ENCODE measurements around the gene CRIM1.

CRIM1 gene

DNA sequence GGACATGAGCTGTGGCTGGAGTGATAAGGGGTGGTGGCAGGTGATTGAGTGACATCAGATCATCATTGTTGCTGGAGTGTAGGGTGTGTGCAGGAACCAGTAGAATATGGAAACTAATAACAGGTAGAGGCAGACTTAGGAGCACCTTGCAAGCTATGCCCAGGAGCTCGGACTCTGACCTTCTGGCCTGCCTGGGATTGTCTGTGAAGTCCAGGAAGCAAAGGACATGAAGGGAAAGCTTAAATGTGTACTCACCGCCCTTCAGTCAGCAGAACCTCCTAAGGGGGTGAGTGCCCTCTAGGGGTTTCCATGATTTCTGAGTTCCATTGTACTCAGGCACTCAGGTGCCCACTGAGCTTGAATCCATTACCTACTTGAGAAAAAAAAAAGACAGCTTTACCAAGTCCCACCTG lies 104.2 kb downstream of the CRIM1 start:
- DNase-seq (ENCODE audit: low read depth) = no peak

DNA sequence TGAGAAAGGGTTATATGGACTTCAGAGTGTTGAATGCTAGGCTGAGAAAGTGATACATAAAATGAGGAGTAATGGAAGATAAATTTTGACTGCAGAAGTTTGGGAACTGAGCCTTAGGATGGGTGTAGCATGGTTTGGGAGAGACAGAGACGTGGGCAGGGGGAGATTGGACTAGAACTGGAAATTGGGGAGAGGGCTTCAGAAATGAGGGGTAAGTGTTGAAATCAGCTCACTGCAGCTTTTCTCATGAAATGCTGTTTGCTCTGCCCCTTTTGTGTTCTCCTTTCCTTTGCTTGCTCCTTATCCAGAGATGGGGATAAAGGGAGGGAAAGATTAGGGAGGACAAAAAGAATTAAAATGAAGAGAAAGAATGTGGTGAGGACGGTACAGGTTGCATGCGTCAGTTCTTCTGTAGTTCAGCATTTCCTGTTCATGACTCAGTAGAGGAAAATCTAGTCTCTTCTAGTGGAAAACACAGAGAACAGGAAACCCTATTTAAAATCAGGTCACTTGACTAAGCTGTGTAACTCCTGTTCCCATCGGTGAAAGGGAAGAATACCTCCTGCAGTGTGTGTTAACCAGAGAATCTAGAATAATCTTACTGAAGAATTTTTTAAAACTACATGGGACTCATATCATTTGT lies 105.6 kb downstream of the CRIM1 start:
- DNase-seq (ENCODE audit: low read depth) = peak; percentile 95

DNA sequence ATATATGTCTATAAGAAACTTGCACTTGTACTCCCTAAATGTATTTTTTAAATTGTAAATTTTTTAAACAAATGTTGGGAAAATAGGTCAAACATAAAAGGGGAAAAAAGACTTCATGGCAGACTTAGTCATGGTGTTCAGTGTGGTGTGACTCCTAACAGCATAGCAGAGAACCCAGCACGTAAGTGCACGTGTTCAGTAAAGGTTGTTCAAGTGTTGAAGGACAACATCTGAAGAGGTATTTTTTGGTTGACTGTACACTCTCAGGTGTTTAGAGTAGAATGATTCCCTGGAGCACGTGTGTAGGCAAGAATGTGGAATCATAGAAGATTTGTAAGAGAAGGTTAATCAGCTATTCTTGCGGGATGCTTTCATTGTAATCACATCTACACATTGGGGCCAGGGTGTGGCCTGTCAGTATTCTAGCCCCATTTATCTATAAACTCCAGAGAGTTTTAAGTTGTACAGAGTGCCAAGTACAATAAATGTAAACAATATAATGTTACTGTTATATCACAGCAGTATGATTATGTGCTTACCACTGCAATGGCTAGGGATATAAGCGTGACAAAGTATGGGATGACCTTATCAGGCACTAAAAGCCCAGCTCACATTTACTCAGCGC lies 106.8 kb downstream of the CRIM1 start:
- no peak for DNase-seq (ENCODE audit: low read depth)

DNA sequence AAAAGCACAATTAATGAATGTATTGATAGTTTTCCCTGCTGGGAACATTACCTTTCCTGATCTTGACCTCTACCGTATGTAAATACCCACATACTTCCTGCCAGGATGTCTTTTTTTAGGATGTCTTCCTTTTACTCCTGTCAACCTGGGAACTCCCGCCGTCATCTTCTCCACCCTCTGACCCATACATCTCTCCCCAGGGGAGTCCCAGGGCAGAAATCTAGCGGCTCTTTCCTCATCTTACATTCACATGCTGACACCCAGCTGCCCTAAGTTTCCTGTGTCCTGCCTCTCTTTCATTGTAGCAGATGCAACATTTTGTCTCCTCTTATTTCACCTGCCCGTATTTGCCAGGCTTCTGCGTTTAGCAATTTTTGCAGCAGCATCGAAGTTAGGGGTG lies 107.8 kb downstream of the CRIM1 start:
- DNase-seq (ENCODE audit: low read depth) = no peak

DNA sequence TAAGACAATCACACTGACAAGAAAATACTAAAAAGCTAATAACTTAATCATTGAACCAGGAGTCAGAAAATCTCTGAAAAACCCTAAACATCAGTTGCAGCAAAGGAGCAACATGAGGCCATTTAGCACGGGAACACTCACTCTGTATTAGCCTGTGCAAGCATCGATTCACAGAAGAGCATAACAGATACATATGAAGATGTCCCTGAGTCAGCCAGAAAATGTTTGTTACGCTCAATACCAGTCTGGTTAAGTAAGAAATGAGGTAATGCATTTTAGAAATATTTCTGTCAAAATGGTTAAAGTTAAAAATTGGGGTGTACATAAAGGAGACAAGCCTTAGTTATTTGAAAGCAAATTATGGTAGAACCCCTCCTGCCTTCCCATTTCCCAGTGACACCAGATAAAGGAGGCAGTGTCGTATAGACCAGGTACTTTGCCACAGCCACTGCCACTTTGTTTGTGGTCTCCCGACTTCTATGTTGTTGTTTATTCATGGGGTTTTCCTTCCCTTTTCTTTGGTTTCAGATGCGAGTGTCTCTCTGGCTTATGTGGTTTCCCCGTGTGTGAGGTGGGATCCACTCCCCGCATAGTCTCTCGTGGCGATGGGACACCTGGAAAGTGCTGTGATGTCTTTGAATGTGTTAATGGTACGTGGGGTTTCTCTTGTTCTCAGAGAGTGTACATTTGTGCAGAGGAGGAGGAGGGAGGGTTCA lies 108.6 kb downstream of the CRIM1 start:
- no peak for DNase-seq (ENCODE audit: low read depth)

DNA sequence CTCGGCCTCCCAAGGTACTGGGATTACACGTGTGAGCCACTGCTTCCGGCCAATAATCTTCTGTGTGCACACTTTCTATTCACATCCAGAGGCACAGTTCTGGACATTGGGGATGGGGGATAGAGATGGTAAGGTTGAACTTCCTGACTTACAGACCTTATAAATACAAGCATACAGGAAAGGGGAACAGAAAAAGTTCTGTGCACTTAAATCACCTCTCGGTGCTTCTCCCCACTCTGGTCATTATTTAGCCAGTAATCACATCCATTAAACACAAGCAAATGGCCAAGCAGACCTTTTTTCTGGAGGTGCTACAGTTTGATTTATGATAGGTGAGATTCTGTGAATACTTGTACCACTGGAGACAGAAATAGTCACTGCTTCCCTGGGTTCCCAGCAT lies 110.6 kb downstream of the CRIM1 start:
- DNase-seq (ENCODE audit: low read depth) = no peak

DNA sequence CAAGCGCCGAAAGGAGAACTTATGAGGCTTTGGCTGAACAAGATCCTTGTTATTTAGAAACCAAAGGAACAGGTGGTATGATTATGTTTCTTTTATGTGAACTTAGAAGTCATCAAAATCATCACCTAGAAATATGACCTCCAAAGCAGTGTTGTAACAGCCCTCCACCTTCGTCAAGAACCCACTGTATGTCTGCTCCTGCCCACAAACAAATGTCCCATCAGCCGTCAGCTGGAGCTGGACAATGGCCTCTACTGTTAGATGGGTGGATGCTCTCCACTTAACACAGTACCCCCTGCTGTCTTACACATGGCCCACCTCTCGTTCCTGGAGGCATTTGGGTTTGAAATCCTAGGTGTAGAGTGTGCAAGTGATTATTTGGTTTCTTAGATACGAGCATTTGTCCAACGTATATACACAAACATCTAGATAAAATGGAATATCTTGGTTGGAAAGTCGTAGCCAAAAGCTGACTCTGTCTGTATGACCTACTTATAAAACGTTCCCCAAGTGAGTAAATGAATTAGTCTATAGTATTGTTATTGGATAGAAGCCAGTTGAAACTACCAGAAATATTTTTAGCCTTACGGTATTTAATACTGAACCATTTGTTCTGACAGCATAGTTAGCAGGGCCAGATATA lies 113.0 kb downstream of the CRIM1 start:
- no peak for DNase-seq (ENCODE audit: low read depth)

DNA sequence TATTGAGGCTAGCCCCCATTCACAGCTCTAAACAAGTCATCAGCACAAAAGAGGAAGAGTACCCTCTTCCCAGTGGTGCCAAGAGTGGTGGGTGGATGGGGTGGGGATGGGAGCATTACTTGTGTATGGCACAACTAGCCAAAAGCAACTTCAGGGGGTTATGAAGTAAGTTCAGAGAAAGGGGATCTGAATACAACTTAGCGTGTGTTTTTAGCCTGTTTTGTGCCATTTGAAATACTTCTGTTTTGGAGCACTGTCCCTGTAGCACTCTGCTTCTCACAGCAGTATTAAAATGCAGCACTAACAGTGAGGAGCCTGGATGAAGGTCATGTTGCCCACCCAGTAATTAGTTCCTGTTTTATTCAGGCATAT lies 113.5 kb downstream of the CRIM1 start:
- no peak for DNase-seq (ENCODE audit: low read depth)

DNA sequence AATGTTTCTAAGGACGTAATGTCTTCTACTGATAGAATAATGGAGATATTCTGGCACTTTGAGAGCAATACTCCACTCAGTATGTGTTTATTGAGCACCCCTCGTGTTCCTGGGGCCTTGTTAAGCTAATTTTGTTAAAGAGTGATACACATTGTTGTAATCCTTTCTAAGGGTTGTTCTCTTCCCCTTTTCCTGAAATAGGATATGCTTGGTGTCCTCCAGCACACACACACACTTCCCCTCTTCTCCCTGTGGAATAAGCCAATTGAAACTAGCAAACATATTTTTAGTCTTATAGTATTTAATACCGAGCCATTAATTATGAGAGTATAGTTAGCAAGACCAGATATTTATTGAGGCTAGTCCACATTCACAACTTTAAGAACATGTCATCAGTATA lies 114.1 kb downstream of the CRIM1 start:
- no peak for DNase-seq (ENCODE audit: low read depth)

DNA sequence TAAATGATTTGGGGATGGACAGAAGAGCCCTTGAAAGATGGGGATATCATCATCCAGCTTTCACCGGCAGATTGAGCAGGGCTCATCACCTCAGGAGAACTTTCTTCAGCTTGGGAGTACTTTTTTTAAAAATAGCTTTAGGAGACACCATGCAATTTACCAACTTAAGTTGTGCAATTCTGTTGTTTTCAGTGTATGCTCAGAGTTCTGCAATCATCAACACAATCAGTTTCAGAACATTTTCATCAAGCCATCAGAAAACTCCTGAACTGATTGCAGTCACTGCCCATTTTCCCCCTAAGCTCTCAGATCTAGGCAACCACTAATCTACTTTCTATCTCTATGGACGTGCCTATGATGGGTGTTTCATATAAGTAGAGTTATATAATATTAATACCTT lies 117.7 kb downstream of the CRIM1 start:
- DNase-seq (ENCODE audit: low read depth) = no peak

DNA sequence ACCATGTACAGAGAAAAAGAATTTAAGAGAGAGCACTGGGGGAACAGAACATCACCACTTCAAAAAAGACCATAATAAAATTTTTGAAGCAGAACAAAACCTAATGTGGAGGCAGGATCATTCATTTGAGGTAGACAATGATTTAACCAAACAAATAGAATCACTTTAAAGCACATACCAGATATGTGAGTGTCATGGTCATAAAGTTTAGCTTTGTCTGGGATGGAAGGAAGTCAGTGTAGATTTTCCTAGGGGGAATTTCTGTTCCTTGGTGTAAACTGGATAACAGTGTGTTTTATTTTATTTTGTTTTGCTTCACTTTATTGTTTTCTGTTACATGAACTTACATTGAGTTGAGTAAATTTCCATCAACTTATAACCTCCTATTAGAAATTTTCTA lies 120.8 kb downstream of the CRIM1 start:
- no peak for DNase-seq (ENCODE audit: low read depth)

DNA sequence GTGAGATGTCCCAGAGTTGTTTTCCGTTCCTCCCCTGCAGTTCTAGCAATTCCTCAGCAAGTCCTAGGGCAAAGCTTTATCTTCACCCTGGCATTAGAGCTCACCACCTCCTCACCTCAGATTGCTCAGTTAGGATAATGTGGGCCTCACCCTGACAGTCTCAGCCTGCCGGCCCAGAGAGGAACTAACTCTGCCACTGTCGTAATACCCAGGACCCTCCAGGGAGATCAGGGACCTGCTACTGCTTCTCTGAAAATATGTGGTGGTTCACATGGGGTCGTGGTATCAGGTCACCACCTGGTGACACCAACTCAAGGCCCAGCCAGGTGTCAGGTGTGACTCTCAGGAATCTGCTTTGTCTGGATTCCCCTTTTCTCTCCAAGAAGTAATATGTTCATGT lies 121.7 kb downstream of the CRIM1 start:
- DNase-seq (ENCODE audit: low read depth) = no peak

DNA sequence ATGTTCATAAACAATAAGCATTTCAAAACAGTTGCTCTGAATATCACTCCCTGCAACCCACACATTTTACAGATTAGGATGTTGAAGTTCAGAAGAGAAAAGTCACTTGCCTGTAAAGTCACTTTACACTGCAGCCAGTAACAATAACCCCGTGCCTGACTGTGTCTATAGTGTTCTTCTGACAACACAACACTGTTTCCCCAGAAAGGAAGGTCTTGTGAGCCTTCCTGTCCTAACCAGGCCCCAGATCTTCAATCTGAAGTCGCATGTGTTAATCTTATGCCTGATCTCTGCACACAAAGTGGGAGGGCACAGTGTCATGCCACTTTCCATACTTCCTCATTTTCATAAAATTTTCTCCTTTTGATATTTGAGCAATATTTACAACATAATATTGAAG lies 122.2 kb downstream of the CRIM1 start:
- DNase-seq (ENCODE audit: low read depth) = no peak

DNA sequence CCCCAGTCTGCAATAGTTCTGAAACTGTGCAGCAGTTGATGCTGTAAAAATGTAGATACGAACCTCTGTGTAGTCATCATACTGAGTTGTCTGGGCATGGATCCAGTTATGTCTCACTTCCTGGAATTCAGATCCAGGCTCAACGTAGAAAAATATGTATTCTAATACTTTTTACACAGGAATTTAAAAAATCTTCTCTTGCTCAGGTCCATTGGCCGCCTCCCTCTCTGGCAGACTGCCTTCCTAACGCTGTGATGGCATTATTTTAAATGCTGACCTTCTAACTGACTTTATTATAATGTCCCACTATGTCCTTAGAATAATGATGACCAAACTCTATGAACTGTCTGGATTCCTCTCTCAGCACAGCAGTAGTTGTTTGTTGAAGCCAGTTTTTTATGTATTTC lies 122.8 kb downstream of the CRIM1 start:
- DNase-seq (ENCODE audit: low read depth) = peak; percentile 88

DNA sequence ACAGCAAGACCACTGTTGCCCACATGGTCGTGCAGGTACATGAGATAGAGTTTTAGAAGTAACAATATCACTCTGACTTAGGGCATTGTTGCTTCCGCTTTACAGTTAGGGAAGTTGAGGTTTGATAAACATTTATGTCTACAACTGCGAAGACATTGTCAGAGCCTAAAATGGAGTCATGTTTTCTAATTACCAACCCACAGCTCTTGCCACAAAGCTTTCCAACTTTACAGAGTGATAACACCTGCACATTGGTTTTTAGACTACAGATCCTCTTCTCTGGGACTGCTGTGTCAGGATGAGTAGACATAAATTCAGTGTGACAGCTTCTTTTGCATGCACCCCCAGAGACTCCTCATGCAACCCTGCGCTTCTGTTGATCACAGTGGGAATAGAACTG lies 123.4 kb downstream of the CRIM1 start:
- no peak for DNase-seq (ENCODE audit: low read depth)

DNA sequence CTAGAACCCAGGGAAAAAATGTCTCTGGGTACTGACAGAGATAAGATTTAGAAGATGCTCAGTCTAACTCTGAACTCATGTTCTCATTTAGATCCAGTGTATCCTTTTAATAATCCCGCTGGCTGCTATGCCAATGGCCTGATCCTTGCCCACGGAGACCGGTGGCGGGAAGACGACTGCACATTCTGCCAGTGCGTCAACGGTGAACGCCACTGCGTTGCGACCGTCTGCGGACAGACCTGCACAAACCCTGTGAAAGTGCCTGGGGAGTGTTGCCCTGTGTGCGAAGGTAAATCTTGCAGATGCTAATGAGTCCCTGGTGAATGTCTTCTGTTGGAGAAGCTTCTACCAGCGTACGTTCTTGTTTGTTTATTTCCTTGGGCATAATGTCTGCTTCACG lies 123.8 kb downstream of the CRIM1 start:
- DNase-seq (ENCODE audit: low read depth) = no peak

DNA sequence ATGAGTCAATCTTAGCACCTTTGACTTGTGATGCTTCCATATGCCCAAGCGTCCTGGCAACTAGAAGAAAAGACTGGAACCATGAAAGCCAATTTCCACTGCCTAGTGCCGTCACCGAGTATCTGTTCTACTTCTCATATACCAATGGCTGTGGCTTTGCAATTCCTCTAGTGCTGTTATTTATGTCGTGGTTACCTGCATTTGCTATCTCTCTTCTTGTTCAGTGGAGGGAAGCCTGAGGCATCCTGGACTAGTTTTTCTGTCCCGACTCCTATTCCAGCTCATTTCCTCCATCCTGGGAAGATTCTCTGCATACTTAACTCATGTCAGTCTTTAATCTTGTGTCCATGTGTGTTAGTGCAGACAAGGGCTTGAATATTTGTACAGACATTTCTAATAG lies 124.5 kb downstream of the CRIM1 start:
- no peak for DNase-seq (ENCODE audit: low read depth)

DNA sequence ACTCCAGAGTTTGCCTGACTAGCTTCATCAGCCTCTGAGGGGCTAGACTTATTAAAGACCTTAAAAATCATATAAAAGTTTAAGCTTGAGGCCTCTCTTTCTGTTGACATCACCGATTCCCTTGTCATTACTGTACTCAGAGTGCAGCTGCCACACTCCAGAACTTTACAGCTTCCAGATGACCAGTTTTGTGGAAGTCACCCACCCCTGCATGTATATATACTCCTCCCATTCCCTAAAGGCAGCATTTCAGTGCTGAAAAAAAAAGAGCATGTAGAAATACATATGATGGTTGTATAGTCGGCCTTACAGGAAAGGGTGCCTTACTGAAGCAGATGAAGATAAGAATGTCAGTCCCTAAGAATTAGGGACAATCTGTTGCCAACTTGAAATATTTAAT lies 125.1 kb downstream of the CRIM1 start:
- DNase-seq (ENCODE audit: low read depth) = no peak

DNA sequence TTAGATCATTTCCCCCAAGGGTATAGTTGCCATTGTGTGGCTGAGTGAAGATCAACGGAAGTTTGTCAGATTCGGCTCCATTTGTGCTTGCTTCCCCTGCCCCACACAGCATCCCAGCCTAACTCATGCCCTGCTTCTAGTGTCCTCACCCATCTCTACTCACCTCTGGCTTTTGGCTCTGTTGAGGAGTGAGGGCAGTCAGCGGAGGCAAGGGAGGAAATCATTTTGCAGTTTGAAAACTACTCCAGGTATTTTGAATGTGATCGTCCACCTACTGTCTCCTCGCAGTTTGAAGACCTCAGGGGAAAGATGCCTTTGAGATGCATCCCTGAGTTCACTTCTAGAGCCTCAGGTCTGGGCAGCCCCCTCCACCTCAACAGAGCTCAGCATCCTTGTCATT lies 126.1 kb downstream of the CRIM1 start:
- no peak for DNase-seq (ENCODE audit: low read depth)

DNA sequence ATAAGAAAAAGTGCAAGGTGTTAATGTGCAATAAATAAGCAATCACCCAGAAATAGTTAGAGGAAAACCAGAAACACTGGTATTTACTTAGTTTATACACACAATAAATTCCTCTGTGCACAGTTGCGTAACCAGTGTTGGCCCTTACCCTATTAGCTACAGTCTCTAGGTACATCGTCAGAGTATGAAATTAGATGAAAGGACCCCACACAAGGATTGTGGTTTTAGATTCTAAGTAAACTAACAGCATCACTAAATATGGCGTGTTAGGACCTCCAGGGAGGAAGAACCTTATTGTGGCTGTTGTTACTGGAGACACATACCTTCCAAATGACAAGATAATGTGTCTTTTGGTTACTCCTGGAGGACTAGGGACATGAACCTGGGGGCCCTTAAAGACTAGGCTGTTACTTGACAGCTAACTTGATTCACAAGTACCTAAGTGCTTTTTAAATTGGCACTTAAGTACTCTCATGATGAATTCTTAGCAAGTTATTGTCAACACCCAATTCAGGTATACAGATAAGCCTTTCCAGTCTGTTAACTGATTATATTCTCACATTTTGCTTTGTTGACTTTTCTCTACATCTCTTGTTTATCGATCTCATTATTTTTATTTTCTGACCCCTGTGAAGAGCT lies 127.1 kb downstream of the CRIM1 start:
- no peak for DNase-seq (ENCODE audit: low read depth)

DNA sequence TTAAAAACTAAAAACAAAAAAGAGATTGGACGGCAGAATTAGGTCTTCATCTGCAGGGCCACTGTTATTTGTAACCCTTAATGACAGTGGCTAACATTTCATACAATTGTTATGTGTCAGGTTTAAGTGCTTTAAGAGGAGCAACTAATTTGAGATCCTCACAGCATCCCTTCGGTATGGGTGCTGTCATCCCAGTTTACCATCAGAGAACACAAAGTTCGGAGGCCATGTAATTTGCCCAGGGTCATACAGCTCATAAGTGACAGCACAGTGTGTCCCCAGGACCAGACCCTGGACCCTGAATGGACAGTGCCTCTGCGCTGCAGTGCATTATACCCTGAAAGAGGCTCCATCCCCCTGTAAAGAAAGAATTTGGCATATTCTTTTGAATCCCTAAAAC lies 127.7 kb downstream of the CRIM1 start:
- no peak for DNase-seq (ENCODE audit: low read depth)

DNA sequence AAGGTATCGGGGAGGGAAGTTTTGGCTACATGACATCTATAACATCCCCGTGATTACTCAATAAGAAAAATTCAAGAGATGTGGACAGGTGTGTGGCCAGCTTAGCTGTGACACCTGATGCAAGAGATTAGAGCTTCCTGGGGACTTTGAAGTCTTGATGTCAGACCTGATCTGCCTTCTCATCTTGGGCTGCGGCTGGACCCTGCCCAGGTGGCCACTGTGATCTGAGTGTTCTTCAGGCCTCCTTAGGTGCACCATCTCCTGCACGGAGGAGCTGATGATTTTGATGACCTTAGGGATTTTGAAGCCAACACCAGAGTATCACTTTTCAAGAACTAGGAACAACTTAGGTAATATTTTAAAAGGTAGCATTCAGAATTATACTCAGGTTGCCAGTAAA lies 128.9 kb downstream of the CRIM1 start:
- DNase-seq (ENCODE audit: low read depth) = no peak

DNA sequence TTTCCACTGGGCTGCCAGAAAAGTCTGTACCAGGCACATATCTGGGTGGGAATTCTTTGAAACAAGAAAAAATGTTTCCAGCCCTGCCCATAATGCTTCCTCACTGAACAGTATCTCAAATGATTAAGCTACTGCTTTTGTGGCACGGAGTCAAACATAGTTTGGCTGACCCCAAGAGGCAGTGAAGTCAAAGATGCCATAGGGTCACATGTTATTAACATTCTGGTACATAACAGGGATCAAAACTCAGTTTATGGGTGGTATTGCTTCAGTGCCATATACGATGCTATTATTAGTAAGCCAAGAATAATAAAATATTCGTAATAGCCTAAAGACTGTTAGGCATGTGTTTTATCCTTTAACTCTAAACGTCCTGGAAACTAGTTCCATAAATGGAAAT lies 129.9 kb downstream of the CRIM1 start:
- peak; percentile 76 for DNase-seq (ENCODE audit: low read depth)

Data from non-pigmented ciliary epithelial cell (primary cell).